Activated T-cell treated with anti-CD3 and anti-CD28 coated beads for 48 hours (primary cell): ENCODE results near the gene TCEAL9.
"Not testable (repeated sequence)": the region's sequence is repeated elsewhere in the genome, so short reads cannot be mapped to it uniquely, and the experiment has no call there.

ENCODE experiments used
- DNase-seq: peaks from one replicate; pipeline ENCODE4 v3.0.0-alpha.2; 2020; ENCODE audit warnings: low read depth

TCEAL9 gene, protein sequence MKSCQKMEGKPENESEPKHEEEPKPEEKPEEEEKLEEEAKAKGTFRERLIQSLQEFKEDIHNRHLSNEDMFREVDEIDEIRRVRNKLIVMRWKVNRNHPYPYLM

DNA sequence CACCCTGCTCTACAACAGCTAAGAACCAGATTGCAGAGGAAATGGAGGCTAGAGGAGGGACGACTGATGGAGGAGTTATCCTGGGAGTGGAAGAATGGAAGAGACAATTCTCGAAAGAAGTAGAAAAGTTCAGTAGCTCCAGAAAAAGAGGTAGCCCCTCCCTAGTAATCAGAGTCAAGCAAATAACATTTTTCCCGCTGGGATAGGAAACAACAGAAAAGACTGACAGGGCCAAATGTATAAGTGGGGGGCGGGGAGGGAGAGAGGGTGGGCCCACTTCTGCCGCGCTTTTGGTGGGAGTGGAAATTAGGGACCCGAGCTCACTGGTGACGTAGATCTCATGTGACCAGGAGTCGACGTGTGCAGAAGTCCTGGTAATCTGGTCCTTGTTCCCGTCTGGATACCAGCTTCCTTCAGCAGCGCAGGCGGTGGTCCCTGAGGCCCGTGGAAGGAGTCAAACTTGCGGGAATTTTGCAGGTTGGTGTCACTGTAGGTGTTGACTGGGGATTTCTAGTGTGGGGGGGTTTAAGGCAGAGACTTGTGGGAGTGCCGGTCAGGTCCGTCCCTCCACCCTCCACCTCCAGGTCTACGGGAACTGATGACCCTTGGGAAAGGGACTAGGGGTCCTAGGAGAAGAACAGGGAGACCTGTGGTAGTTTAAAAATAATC lies at the start of gene TCEAL9:
TSS of gene TCEAL9 (plus strand) at position 377 of the 669 bp plus-strand sequence. CDS start 1,179 bp downstream, outside the sequence.
- DNase-seq = no peak

DNA sequence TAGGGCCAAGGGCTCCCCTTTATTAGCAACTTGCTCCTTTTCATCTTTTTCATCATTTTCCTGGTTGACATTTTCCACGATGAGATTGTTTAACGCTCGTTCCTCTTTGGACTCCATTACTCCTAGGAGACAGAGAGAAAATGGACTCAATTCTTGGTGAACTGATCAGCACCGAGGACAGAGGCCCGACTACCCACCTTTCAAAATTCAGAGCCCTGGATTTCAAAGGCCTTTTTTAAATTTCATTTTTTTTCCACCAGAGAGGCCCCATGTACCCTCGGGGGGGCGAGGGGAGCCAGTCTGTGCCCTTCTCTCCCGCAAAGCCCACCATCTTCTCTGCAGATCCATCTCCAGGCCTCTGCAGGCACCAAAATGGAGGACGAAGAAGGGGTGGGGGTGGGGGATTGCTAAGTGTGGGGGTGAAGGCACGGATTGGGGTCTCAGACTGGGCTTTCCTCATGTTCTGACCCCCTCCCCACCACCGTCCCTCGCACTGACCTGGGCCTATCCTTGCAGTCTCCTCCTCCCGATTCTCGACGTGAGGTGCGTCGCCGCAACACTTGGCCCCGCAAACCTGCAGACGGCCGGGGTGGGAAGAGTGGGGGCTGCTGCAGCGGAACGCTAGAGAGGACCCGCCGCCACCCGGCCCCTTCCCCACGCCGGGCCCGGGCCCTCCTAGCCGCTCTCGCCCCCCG lies 46.3 kb upstream of the TCEAL9 start:
- DNase-seq = no peak

DNA sequence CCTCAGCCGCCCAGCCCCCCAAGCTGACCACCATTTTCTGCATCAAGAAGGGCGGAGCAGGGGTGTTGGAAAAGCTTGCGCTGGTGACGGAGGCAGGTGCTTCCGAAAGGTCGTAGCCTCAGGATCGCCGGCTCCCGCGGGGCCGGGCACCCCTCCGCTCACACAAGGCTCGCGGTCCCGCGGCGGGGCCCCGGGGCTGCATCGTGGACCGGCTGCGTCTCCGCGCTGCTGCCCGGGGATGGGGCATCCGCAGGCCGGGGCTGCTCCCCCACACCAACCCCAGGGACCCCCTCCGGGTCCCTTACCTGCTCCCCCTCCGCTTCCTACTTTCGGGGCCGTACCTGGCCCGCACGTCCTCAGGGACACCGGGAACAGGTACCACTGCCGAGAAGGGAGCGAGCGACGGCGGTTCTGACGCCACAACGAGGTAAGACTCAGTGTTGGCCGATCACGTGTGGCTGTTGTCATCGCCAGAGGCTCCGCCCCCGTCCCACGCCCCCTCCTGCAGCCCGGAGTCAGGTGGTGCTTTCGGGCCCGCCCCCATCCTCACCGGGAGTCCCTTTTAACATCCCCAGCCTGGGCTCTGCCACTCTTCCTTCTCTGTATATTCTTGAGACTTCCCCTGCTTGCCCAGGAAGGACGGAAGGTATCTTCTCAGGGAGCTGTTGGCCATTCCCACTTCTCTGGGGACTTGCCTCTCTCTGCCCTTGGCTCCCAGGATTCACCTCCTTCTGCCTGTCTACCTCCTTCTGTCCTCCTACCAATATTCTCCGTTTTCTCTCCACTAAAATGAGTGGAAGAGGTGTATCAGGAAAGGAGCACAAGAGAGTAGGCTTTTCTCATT lies 45.5 kb upstream of the TCEAL9 start, which contains the start of gene BEX2:
TSS of gene BEX2 (minus strand) at position 436 of the 844 bp plus-strand sequence. CDS start 1,014 bp downstream, outside the sequence.
- peak; percentile 79 for DNase-seq

DNA sequence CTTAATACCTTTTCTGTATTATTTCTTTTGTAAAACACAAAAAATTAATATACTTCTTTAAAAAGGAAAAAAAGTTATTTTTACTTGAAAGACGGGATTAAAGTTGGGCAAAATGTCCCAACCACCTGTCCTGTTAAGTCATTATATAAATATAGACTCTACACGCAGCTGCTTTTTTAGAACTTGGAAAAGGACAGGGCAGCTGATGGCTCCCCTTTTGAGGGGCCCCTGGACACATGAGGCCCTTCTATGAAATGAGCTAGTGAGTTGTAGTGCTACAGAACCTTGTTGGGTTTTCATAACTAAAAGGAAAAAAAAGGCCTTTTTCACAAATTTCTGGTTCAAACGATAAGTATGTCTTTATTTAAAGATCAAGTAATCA lies 44.9 kb upstream of the TCEAL9 start:
- DNase-seq = no peak

DNA sequence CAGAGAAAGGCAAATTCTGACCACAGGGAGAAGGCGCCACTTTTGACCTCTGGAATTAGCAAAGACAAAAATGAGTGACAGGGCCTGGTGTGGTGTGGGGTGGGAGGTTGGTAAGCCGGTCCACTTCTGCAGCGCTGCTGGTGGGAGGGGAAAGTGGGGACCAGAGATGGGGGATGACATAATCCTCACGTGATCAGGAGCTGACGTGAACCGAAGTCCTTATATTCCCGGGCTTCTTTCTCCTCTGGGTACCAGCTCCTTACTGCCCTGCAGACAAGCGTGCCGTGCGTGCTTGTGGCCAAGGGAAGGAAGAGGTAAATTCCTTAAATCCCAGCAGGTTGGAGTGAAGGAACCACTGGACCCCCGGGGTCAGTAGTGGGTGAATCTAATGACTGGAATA lies 26.3 kb upstream of the TCEAL9 start, which contains the start of gene TCEAL7:
TSS of gene TCEAL7 (plus strand) at position 249 of the 400 bp plus-strand sequence. CDS start 1,165 bp downstream, outside the sequence.
- DNase-seq = no peak

DNA sequence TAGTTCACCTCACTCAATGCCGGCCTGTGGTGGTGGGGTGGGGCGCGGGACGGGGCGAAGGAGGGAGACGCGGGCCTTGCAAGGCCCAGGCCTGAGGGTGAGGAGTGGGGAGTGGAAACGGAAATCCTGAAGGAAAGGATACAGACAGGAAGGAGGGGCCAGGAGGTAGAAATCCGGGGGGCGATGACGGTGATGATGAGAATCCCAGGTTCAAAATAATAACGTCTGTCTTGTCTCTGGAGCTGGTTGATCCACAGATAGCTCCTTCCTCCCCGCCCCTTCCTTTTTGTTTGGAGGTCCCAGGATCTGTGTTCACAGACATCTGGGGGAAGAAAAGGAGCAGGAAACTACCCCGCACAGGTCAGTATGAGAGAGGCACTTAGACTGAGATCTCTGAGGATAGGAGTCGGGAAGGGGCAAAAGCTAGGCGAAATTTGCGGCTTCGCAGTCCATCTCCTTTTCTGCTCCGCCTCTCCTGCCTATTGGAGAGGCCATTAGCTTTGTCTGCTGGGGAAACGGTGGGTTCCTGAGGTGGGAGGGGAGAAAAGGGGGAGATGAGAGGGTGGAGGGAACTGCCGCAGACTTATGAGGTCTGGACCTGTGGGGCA lies 25.5 kb upstream of the TCEAL9 start:
- no peak for DNase-seq

DNA sequence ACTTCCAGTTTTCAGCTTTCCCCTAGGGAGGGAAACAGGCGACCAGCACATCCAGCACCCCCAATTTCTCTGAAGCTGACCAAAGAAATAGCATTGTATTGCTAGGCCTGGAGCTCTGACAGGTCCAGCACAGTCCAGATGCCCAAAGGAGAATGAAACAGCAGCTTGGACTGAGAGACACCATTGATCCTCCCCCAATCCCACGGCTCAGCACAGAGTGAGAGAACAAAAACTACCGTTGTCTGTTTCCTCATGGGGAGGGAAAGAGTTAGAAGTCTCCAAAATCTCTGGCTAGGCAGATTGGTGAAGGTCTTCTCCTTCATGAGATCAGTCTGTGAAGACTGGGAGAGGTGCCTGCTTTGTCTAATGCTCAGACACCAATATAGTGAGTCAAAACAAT lies 17.6 kb upstream of the TCEAL9 start:
- DNase-seq = no peak

DNA sequence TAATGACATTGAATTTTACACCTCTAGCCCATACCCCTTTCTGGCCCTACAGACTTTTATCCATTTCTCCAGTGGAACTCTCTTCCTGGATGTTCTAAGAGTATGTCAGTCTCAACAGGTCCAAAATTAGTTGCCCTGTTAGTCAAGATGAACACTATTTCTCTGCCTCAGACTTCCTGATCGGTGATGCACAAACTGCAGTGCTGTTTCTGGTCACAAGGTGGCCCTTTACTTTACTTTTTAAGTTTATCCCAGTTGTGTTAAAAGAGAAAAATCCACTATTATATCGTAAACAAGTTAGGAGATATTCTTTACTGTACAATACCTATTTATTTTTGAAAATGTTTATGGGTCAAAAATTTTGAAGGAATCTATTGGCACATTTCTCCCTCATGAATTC lies 13.2 kb upstream of the TCEAL9 start:
- no peak for DNase-seq

DNA sequence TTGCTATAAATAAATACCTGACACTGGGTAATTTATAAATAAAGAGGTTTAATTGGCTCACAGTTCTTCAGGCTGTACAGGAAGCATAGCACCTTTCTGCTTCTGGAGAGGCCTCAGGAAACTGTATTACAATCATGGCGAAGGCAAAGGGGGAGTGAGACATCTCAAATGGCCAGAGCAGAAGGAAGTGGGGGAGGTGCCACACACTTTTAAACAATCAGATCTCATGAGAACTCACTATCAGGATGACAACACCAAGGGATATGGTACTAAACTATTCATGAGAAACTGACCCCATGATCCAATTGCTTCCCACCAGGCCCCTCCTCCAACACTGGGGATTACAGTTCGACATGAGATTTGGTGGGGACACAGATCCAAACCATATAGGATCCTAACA lies 11.7 kb upstream of the TCEAL9 start:
- no peak for DNase-seq

DNA sequence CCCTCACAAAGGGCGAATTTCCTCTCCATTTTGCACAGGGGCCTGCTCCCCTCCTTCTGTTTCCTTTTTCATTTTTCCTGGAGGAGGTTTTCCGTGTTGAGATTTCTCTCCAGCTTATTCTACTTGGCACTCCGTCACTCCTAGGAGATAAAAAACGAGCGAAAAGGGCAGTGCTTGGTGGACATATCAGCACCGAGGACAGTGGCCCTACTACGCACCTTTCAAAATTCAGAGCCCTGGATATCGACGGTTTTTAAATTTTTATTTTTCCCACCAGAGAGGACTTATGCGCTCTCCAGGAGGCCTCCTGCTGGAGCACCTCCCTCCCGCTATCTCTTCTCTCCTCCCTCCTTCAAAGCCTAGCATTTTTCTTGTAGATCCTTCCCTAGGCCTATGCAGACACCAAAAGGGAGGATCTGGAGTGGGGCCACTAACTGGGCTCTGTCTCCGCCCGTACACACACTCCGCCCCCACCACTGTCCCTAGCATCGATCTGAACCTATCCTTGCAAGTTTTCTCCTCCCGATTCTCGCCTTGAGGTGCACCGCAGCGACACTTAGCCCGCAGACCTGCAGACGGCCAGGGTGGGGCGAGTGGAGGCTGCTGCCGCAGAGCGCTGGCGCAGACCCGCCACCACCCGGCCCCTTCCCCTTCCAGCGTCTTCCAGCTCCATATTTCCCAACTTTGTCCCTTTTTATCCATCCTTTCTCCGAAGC lies 8.5 kb upstream of the TCEAL9 start:
- no peak for DNase-seq

DNA sequence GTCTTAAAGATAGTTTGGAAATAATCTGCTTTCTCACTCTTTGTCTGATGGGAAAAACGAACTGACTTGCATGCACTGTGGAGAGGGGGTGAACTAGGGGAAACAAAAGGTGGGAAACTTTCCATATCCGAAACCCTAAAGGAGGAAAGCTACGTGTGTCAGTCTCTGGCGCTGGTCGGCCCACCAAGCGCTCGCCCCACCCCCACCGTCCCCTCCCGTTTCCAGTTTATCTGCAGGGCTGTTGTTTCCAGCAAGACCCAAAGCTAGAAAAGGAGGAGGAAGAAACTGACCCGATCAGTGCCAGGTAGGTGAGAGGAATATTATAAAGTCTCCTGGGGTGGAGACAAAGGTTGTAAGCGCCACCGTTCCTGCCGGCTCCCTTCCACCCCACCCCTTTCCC lies 552 bp downstream of the TCEAL9 start:
- DNase-seq = no peak

DNA sequence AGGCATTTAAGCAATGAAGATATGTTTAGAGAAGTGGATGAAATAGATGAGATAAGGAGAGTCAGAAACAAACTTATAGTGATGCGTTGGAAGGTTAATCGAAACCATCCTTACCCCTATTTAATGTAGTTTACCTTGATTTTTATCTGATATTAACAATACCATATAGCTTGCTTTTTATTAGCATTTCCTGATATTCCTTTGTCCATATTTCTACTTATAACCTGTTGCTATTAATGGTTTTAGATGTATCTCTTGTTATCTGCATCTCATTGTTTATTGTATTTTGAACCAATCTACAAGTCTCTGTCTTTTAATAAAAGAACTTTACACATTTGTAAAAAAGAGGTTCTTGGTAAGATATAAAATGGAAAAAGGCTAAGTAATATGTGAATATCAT lies 1.6 kb downstream of the TCEAL9 start:
- no peak for DNase-seq

DNA sequence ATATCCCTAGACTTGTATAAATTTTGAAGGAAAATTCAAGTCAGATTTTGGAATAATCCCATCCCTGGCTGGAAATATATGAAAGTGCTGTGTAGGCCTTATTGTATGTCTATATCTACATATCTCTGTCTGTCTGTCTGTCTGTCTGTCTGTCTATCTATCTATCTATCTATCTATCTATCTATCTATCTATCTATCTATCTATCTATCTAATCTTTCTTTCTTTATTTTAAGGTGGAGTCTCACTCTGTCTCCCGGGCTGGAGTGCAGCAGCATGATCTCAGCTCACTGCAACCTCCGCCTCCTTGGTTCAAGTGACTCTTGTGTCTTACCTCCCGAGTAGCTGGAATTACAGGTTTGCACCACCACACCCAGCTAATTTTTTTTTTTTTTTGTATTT lies 3.3 kb downstream of the TCEAL9 start:
- not testable (repeated sequence) for DNase-seq

DNA sequence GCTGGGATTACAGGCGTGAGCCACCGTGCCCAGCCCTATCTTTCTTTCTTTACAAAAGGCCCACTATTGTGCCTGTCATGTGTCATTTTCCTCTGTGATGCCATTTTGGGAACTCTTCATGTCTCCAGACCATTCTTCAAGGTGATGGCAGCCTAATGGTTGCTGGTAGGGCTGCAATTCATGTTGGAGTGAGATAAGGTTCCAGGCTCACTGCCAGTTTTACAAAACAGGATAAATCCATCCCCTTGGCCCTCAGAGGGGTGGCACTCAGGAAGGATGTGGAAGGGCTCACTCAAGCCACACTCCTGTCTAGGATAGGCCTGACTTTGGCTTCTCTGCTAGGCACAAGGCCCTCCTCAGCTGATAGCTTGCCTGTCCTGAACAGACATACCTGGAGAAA lies 3.8 kb downstream of the TCEAL9 start:
- DNase-seq = no peak

DNA sequence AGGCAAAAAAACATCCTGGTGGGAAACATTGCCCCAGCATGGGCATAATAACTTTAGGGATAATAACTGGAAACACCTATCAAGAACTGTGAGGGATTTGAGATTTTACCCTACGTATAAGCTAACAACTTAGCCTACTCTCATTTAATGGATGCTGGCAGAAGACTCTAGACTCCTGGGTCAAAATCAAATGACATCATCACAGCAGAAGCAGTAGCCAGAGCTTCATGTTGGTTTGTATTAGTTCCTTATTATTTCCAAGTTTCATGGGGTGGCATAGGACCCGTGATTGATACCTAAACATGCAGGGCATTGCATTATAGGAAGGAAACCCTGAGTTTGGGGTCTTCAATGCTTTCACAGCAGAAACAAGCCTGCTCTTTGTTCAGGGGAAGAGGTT lies 4.6 kb downstream of the TCEAL9 start:
- DNase-seq = no peak

DNA sequence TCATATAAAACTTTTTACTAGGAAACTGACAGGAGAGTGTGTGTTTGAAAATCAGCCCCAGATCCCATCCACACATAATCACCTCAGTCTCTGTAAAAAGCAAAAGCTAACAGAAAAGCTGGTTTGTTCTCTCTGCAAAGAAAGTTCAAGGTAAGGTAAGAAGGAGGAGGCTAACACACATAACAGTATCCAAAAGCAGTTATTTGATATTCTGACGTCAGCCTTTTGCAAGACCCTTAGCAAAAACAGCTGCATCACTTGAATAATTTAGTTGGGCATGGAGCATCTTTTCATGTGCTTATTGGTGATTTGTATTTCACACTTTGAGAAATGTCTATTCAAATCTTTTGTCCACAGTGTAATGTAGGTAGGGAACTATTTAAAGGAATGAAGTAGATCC lies 5.5 kb downstream of the TCEAL9 start:
- DNase-seq = no peak

DNA sequence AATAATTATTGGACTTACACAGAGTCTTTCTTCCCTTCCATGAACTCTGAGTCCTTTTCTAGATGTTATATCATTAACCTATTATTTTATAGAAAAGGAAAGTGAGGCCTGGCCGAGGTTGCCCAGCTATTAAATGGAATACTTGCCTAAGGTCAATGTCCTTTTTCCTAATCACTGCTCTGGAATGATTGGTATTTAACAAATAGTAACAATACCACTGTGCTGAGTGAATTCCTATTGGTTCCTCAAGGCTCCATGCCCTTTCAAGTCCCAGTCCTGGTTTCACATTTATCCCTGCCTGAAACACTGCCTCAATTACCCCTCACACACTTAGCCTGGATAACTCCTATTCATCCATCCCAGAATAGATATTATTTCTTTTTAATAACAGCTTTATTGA lies 6.2 kb downstream of the TCEAL9 start:
- DNase-seq = no peak

DNA sequence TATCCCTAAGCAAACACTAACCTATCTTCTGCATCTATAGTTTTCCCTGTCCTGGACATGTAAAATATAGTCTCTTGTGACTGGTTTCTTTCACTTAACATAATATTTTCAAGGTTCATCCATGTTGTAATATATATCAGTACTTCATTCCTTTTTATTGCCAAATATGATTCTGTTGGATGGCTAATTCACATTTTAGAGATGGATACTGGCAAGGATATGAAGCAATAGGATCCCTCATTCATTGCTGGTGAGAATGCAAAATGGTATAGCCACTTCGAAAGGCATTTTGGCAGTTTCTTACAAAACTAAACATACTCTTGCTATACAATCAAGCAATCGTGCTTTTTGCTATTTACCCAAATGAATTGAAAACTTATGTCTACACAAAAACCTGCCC lies 6.7 kb downstream of the TCEAL9 start:
- no peak for DNase-seq

DNA sequence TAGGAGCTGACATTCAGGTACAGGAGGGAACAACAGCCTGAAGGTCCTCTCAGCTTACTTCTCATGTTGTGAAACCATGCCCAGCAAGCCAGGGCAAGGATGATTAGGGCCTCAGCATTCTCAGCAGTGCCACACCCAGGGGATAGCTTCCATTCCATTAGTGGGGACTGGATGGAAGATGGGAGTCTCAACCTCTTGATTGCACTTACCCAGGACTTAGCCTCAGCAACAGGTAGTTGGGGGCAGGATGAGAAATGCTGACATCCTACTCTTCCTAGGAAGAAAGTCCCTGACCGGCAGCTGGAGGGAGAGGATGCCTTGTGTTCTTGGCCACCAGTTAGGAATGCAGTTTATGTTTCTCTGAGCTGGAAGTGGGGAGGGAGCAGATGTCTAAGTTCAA lies 11.2 kb downstream of the TCEAL9 start:
- no peak for DNase-seq

DNA sequence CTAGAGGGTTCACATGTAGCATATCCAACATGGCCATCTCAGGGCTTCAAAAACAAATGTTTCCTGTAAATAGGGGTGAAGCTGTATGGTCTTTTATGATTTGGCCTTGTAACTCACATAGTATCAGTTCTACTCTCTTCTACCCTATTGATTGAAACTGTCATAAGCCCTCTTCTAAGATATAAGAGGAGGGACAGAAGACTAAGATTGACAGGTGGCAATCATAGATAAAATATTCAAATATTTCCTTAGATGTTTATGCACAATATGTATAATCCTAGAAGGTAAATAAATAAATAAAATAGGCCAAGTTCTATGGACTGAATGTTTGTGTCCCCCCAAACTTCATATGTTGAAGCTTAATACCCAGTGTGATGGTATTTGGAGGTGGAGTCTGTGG lies 13.2 kb downstream of the TCEAL9 start:
- no peak for DNase-seq

DNA sequence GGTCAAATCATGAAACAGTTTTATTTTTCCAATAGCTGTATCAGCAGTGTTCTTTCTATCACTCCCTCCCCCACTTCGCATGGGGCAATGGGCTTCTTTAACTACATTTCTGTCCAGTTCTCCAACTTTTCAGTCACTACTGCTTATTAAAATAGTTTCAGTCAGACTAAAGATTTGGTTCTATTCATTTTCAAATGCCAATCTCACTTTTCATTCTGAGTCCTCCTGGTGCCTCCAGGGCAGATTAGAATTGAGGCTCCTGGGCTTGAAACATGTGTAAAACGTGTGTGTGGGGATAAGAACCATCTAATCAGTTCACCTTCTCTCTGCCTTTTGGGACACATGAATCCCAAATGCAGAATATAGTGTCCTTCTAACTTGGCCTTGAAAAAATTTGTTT lies 16.6 kb downstream of the TCEAL9 start:
- no peak for DNase-seq
